Measurements from ENCODE around the gene MSH4.
"Not testable (repeated sequence)": the region's sequence is repeated elsewhere in the genome, so short reads cannot be mapped to it uniquely, and the experiment has no call there.

The MSH4 gene

GRCh38 chr1:75943037-75943436, 146.4 kb downstream of the MSH4 start:
- DNase-seq (ENCODE audit: low read depth) = not testable (repeated sequence)

GRCh38 chr1:75950176-75950575, 153.5 kb downstream of the MSH4 start:
- no peak for DNase-seq (ENCODE audit: low read depth)

GRCh38 chr1:75952016-75952415, 155.3 kb downstream of the MSH4 start:
- no peak for DNase-seq (ENCODE audit: low read depth)

DNA sequence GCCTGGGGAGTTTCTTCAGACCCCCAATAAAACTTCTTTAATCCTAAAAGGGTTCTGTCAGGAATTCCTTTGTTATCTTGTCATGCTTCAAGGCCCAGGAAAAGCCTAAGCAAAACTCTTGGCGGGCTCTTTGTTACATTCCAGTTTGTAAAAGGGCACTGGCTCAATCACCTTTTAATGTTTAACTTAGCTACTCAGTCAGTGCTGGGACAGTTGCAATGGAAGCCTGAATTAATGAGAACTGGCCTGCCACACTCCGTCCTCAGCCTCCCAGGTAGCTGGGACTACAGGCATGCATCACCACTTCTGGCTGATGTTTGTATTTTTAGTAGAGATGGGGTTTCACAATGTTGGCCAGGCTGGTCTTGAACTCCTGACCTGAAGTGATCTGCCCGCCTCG, 156.8 kb downstream of the MSH4 start:
- DNase-seq (ENCODE audit: low read depth) = no peak

DNA sequence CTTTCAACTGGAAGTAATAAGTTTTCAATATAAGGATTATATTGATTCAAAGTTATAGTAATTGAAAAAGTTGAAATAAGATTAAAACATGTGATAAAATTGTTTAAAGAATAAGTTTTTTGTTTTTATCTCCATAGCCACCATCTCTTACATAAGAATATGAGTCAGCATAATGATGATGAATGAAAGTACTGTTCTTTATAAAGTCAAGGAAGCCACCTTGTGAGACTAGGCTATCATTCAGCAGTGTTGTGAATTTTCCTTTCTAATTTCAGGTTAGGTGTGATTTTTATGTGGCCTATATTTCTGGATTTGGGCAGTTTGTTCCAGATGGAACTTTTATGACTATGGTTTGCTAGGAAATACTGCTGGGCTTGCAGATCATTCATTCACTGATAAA, 157.9 kb downstream of the MSH4 start:
- no peak for DNase-seq (ENCODE audit: low read depth)

Data from fibroblast of gingiva (primary cell).